Suppressor macrophage treated with lipopolysaccharide for 4 hours (primary cell): ENCODE results near the gene ZNF283.

Experiments used
- DNase-seq: peaks from one replicate; pipeline ENCODE4 v3.0.0-alpha.2; 2020

Gene ZNF283

DNA sequence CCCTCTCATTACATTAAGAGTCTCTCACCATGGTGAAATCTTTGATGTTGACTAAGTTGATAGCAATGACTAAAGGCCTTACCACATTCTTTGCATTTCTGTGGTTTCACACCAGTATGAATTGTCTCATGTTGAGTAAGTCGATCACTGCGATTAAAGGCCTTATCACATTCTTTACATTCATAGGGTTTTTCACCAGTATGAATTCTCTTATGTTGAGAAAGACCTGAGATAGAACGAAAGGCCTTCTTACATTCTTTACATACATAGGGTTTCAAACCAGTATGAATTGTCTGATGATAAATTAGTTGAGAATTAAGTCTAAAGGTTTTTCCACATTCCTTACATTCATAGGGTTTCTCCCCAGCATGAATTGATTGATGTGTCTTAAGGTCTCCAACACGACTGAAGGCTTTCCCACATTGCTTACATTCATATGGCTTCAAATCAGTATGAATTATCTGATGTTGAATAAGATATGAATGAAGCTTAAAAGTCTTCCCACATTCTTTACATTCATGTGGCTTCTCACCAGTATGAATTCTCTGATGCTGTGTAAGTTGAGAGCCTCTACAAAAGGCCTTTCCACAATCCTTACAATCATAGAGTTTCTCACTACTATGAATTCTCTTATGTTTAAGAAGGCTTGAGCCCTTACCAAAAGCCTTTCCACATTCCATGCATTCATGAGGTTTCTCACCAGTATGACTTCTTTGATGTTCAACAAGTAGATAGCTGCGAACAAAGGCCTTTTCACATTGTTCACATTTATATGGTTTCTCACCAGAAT is 45.6 kb downstream of the ZNF283 start:
- no peak for DNase-seq

DNA sequence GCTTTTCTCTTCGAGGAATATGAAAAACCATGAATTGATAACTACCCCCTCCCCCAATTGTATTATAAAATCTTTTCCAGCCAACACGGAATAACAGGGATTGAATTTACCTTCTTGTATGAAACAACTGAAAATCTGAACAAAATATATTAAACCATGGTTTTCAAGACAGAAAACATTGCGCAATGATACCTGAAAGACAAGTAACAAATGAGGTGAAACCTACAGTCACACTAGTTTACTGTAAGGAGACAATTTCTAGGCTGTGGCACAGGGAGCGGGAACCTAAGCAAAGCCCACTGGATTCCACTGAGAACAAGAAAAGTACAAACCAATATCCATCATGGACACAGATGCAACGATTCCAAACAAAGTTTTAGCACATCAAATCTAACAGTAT is 53.4 kb downstream of the ZNF283 start:
- no peak for DNase-seq

DNA sequence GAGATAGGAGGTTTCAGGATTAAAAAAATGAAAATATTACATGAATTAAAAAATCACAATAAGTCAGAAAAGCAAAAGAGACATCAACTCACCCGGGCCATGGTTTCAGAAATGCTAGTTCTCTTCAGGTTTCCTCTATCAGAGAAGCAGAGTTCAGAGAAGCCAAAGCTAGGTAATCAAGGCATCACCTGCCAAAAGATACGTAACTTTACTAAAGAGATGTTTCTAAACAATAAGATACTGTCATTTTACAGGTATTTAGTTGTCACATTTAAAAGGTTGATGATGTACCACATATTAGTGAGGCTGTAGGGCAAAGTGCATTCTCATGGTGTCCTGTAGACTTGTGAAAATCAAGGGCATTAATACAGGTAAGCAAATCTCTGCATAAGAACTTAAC is 56.7 kb downstream of the ZNF283 start, which contains the start of gene ZNF404:
Gene ZNF404, minus strand, starts transcription at position 101 of the 400 bp plus-strand sequence.
- no peak for DNase-seq

DNA sequence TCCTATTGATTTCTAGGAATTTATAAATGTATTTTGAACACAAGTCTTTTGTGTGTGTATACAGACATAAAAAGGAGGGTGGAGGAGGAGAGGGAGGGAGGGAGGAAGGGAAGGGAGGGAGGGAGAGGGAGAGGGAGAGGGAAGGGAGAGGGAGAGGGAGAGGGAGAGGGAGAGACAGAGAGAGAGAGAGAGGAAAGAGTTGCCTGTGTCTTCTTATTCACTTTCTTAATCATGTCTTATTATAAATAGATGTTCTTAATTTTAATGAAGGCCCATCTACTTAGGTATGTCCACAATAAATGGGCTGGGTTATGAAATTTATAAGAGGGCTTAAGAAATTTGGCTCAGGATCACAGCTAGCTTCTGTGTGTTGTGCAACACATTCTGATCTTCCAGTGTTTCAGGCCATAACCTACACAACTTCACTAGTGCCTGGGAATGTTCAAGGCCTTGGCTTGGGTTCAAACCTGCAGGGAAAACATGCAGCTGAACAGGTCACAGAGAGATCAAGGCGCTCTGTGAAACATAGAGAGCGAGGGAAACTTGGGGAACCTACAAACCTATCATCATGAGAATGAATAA is 68.7 kb downstream of the ZNF283 start:
- no peak for DNase-seq
